Measurements from ENCODE around the gene DCLRE1C.
"Not testable (repeated sequence)": the region's sequence is repeated elsewhere in the genome, so short reads cannot be mapped to it uniquely, and the experiment has no call there.

The DCLRE1C gene

GRCh38 chr10:14891151-14891550, 62.7 kb downstream of the DCLRE1C start:
- no peak for DNase-seq (ENCODE audit: extremely low read depth in 1 of 2, low read depth in 1 of 2)

- no peak for DNase-seq (ENCODE audit: extremely low read depth in 1 of 2, low read depth in 1 of 2)
Observed at GRCh38 chr10:14889318-14889717, 64.6 kb downstream of the DCLRE1C start.

- DNase-seq (ENCODE audit: extremely low read depth in 1 of 2, low read depth in 1 of 2): no peak
Observed at GRCh38 chr10:14884082-14884481, 69.8 kb downstream of the DCLRE1C start.

- DNase-seq (ENCODE audit: extremely low read depth in 1 of 2, low read depth in 1 of 2): no peak
Observed at GRCh38 chr10:14880229-14880628, 73.7 kb downstream of the DCLRE1C start.

GRCh38 chr10:14879928-14880193, 74.0 kb downstream of the DCLRE1C start:
- no peak for DNase-seq (ENCODE audit: extremely low read depth in 1 of 2, low read depth in 1 of 2)

GRCh38 chr10:14879124-14879927, 74.6 kb downstream of the DCLRE1C start:
- DNase-seq (ENCODE audit: extremely low read depth in 1 of 2, low read depth in 1 of 2): no peak

GRCh38 chr10:14878266-14879123, 75.4 kb downstream of the DCLRE1C start, which contains the start of gene SUV39H2:
Gene SUV39H2 (plus strand): TSS chr10:14878866. CDS start chr10:14878889, 23 bp downstream.
- DNase-seq (ENCODE audit: extremely low read depth in 1 of 2, low read depth in 1 of 2): peak; percentile 86 to 94

GRCh38 chr10:14876764-14877163, 77.1 kb downstream of the DCLRE1C start:
- no peak for DNase-seq (ENCODE audit: extremely low read depth in 1 of 2, low read depth in 1 of 2)

- no peak for DNase-seq (ENCODE audit: extremely low read depth in 1 of 2, low read depth in 1 of 2)
Observed at GRCh38 chr10:14875941-14876340, 78.0 kb downstream of the DCLRE1C start.

- DNase-seq (ENCODE audit: extremely low read depth in 1 of 2, low read depth in 1 of 2): no peak
Observed at GRCh38 chr10:14873090-14873760, 80.7 kb downstream of the DCLRE1C start.

GRCh38 chr10:14864871-14865270, 89.0 kb downstream of the DCLRE1C start:
- DNase-seq (ENCODE audit: extremely low read depth in 1 of 2, low read depth in 1 of 2): not testable (repeated sequence)

- not testable (repeated sequence) for DNase-seq (ENCODE audit: extremely low read depth in 1 of 2, low read depth in 1 of 2)
Observed at GRCh38 chr10:14864466-14864865, 89.4 kb downstream of the DCLRE1C start.

GRCh38 chr10:14860791-14861190, 93.1 kb downstream of the DCLRE1C start:
- no peak for DNase-seq (ENCODE audit: extremely low read depth in 1 of 2, low read depth in 1 of 2)

GRCh38 chr10:14859775-14860174, 94.1 kb downstream of the DCLRE1C start:
- no peak for DNase-seq (ENCODE audit: extremely low read depth in 1 of 2, low read depth in 1 of 2)

- no peak for DNase-seq (ENCODE audit: extremely low read depth in 1 of 2, low read depth in 1 of 2)
Observed at GRCh38 chr10:14859043-14859442, 94.9 kb downstream of the DCLRE1C start.

- DNase-seq (ENCODE audit: extremely low read depth in 1 of 2, low read depth in 1 of 2): no peak
Observed at GRCh38 chr10:14858338-14858960, 95.4 kb downstream of the DCLRE1C start.

GRCh38 chr10:14855453-14855852, 98.4 kb downstream of the DCLRE1C start:
- DNase-seq (ENCODE audit: extremely low read depth in 1 of 2, low read depth in 1 of 2): no peak

GRCh38 chr10:14852236-14852635, 101.7 kb downstream of the DCLRE1C start:
- DNase-seq (ENCODE audit: extremely low read depth in 1 of 2, low read depth in 1 of 2): no peak

Measured in stimulated activated CD8-positive, alpha-beta memory T cell treated with anti-CD3 and anti-CD28 coated beads, Interleukin-7, amount 100 ng/mL, for 48 hours (primary cell).